MCF 10A (cell line): Measurements from ENCODE around the gene CHST10. TPM values are rescaled to one million over a fixed set of nuclear protein-coding genes. Genes with fewer than 3 reads are reported as not detected.

Source experiments
- BruUV-seq: library from RNA; stranded (reverse); fragments of 400-500 nt; replicated peaks from 2 replicates; lab custom pipeline; 2021; lab: Mats Ljungman, UMichigan
- CTCF ChIA-PET: fragments of 300-600 bp; sonication (Branson Sonifier 250); formaldehyde crosslinking; extraction: SDS; loops from one replicate; lab custom pipeline; 2021; ENCODE audit warnings: antibody characterized with exemption, inconsistent platforms; lab: Yijun Ruan, JAX
- POLR2A ChIA-PET: fragments of 300-600, 350-650 bp; sonication (Branson Sonifier 250); formaldehyde crosslinking; extraction: SDS; loops from one replicate; lab custom pipeline; 2020; ENCODE audit warnings: antibody characterized with exemption, inconsistent platforms; lab: Yijun Ruan, JAX
- DNase-seq: peaks from one replicate; pipeline ENCODE4 v3.0.0-alpha.2; 2018; ENCODE audit not compliant: unreplicated experiment
- H3K27ac Mint-ChIP-seq: one replicate; pipeline ENCODE4 v1.8.0; 2022; ENCODE audit warnings: mild to moderate bottlenecking, low read depth, mixed read lengths; ENCODE audit not compliant: unreplicated experiment
- H3K27me3 Mint-ChIP-seq: one replicate; pipeline ENCODE4 v1.8.0; 2022; ENCODE audit warnings: mixed read lengths; ENCODE audit not compliant: insufficient read depth, unreplicated experiment
- H3K36me3 Mint-ChIP-seq: one replicate; pipeline ENCODE4 v1.8.0; 2022; ENCODE audit warnings: mild to moderate bottlenecking, moderate library complexity, mixed read lengths; ENCODE audit not compliant: insufficient read depth, unreplicated experiment
- H3K4me1 Mint-ChIP-seq: one replicate; pipeline ENCODE4 v1.8.0; 2022; ENCODE audit warnings: mixed read lengths; ENCODE audit not compliant: insufficient read depth, unreplicated experiment
- H3K4me3 Mint-ChIP-seq: one replicate; pipeline ENCODE4 v1.8.0; 2022; ENCODE audit warnings: mild to moderate bottlenecking, moderate library complexity, mixed read lengths; ENCODE audit not compliant: unreplicated experiment
- H3K9me3 Mint-ChIP-seq: one replicate; pipeline ENCODE4 v1.8.0; 2022; ENCODE audit warnings: mixed read lengths; ENCODE audit not compliant: unreplicated experiment
- intact Hi-C: fragments of 100-400 bp; cut with micrococcal nuclease; formaldehyde crosslinking; loops from 2 replicates; pipeline ENCODE4 v1.14.1; 2022
- total RNA-seq: library from RNA; stranded (reverse); gene quantifications from 2 replicates; pipeline ENCODE4 v1.2.3, GENCODE V29; 2022
- TF ChIP-seq, protein P1 (sequence below): fragments of 200-600 bp; IDR thresholded peaks from one replicate; pipeline ENCODE4 v1.8.0; 2022; ENCODE audit warnings: antibody characterized with exemption, mild to moderate bottlenecking; ENCODE audit not compliant: unreplicated experiment

The CHST10 gene
- total RNA-seq, 1 experiment from 2014 or later: 2.3 TPM

DNA sequence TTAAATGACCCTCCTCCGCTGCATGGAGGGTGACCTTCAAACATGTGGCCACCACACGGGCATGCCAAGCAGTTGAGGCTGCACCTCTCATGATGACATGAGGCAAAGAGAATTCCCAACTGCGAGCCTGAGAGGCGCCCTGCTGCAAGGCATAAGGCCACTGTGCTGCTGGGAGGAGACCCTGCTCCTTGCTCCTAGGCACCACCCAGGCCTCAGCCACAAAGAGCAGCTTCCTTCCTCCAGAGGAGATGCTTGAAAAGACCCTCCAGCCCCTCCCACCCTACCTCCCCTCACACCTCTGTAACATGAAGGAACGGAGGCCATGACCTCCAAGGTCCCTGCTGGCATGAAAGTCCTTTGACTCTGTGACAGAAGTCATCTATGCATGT lies 11.4 kb downstream of the CHST10 start:
- ChIA-PET CTCF (no interaction called here), POLR2A (no interaction called here)
- TF ChIP-seq, protein P1, sequence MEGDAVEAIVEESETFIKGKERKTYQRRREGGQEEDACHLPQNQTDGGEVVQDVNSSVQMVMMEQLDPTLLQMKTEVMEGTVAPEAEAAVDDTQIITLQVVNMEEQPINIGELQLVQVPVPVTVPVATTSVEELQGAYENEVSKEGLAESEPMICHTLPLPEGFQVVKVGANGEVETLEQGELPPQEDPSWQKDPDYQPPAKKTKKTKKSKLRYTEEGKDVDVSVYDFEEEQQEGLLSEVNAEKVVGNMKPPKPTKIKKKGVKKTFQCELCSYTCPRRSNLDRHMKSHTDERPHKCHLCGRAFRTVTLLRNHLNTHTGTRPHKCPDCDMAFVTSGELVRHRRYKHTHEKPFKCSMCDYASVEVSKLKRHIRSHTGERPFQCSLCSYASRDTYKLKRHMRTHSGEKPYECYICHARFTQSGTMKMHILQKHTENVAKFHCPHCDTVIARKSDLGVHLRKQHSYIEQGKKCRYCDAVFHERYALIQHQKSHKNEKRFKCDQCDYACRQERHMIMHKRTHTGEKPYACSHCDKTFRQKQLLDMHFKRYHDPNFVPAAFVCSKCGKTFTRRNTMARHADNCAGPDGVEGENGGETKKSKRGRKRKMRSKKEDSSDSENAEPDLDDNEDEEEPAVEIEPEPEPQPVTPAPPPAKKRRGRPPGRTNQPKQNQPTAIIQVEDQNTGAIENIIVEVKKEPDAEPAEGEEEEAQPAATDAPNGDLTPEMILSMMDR: no peak
- H3K4me3 Mint-ChIP-seq: no peak overlapping the region
- no peaks in the 10 kb centered on the region for H3K4me1 Mint-ChIP-seq
- intact Hi-C loops: no loop called here
- H3K27ac Mint-ChIP-seq: no peak overlapping the region
- BruUV-seq: no TSS peak
- H3K9me3 Mint-ChIP-seq: no peaks in the 10 kb centered on the region
- peaks cover 7% of the 10 kb centered on the region for H3K36me3 Mint-ChIP-seq
- no peak for DNase-seq
- no peaks in the 10 kb centered on the region for H3K27me3 Mint-ChIP-seq

- BruUV-seq: no TSS peak
- CTCF ChIA-PET: no interaction called here
Measured at GRCh38 chr2:100405403-100406119, 11.9 kb downstream of the CHST10 start.

GRCh38 chr2:100404411-100404810 lies 13.1 kb downstream of the CHST10 start:
- H3K27ac Mint-ChIP-seq: no peak overlapping the region
- POLR2A ChIA-PET: no interaction called here
- H3K4me3 Mint-ChIP-seq: no peak overlapping the region
- H3K9me3 Mint-ChIP-seq: no peaks in the 10 kb centered on the region
- intact Hi-C loops: no loop called here
- no peak for DNase-seq
- BruUV-seq: no TSS peak
- TF ChIP-seq, protein P1: no peak
- H3K36me3 Mint-ChIP-seq: peaks cover 7% of the 10 kb centered on the region
- CTCF ChIA-PET: no interaction called here
- no peaks in the 10 kb centered on the region for H3K27me3 Mint-ChIP-seq
- H3K4me1 Mint-ChIP-seq: no peaks in the 10 kb centered on the region

More at GRCh38 chr2:100405403-100406119, 11.9 kb downstream of the CHST10 start:
- POLR2A ChIA-PET: no interaction called here
- intact Hi-C loops: no loop called here
- DNase-seq: no peak
- TF ChIP-seq, protein P1: no peak
- H3K9me3 Mint-ChIP-seq: no peaks in the 10 kb centered on the region
- H3K4me3 Mint-ChIP-seq: no peak overlapping the region
- no peak overlapping the region for H3K27ac Mint-ChIP-seq
- H3K36me3 Mint-ChIP-seq: peaks cover 7% of the 10 kb centered on the region
- H3K27me3 Mint-ChIP-seq: no peaks in the 10 kb centered on the region
- no peaks in the 10 kb centered on the region for H3K4me1 Mint-ChIP-seq

DNA sequence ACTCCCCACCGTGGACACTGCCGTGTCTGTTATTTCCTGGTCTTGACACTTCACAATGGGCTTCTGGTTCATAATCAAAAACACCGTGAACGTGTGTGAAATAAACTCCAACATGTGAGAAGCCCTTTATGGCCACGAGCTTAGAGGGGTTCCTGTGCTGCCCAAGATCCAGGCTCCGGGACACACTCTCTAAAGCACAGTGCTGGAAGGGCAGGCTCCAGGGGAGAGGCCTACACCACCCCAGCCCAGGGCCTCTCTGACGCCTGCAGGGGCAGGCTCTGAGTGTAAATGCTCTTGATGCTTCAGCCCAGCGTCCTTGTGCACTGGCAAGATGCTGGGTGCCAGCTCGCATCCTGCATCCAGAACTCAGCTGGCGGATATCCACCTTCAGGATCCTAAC lies 13.7 kb downstream of the CHST10 start:
- CTCF ChIA-PET: interaction anchor here (2.1 kb wide), 1 partner anchor 22 kb away, joined by 8 read pairs; no protein-coding TSS in a partner anchor
- no peak overlapping the region for H3K27ac Mint-ChIP-seq

More for the DNA sequence above, 13.7 kb downstream of the CHST10 start:
- Mint-ChIP-seq H3K4me3 (no peak overlapping the region), H3K27me3 (no peaks in the 10 kb centered on the region), H3K4me1 (no peaks in the 10 kb centered on the region), H3K9me3 (no peaks in the 10 kb centered on the region), H3K36me3 (peaks cover 7% of the 10 kb centered on the region)
- no TSS peak for BruUV-seq
- TF ChIP-seq, protein P1: no peak
- intact Hi-C loops: no loop called here
- no peak for DNase-seq
- POLR2A ChIA-PET: no interaction called here
